BLaER1 treated with 17β-estradiol and CSF1 and Interleukin-3, amounts not matched to agents 10 nM and 100 nM (cell line): ENCODE data around the gene DYNLT5.
"Not testable (repeated sequence)": the region's sequence is repeated elsewhere in the genome, so short reads cannot be mapped to it uniquely, and the experiment has no call there.

Experiments
- H3K27ac ChIP-seq, 11 experiments: shearing (Covaris generic); formaldehyde crosslinking; 2 replicates each; pipeline ENCODE4 v1.8.1; 2022
- H3K27me3 ChIP-seq, 11 experiments: shearing (Covaris generic); formaldehyde crosslinking; 2 replicates each; pipeline ENCODE4 v1.8.1; 2022
- H3K36me3 ChIP-seq, 11 experiments: shearing (Covaris generic); formaldehyde crosslinking; 2 replicates each; pipeline ENCODE4 v1.8.1; 2022
- H3K4me1 ChIP-seq, 10 experiments: shearing (Covaris generic); formaldehyde crosslinking; 2 replicates each; pipeline ENCODE4 v1.8.1; 2022
- H3K4me2 ChIP-seq, 11 experiments: shearing (Covaris generic); formaldehyde crosslinking; 2 replicates each; pipeline ENCODE4 v1.8.1; 2022
- H3K4me3 ChIP-seq, 10 experiments: shearing (Covaris generic); formaldehyde crosslinking; 2 replicates each; pipeline ENCODE4 v1.8.1; 2022
- H3K9ac ChIP-seq, 11 experiments: shearing (Covaris generic); formaldehyde crosslinking; 2 replicates each; pipeline ENCODE4 v1.8.1; 2022
- H3K9me3 ChIP-seq, 11 experiments: shearing (Covaris generic); formaldehyde crosslinking; replicated peaks in 1 of 11; 2 replicates each; pipeline ENCODE4 v1.8.1; 2022
- H4K20me1 ChIP-seq, 11 experiments: shearing (Covaris generic); formaldehyde crosslinking; 2 replicates each; pipeline ENCODE4 v1.8.1; 2022
- Cebpa-rat ChIP-seq, 11 experiments: shearing (Covaris generic); IDR thresholded peaks; 2 replicates each; pipeline ENCODE4 v1.8.1; 2022

The DYNLT5 gene

GRCh38 chr1:66791621-66792610 is 39.7 kb downstream of the DYNLT5 start:
- no peaks in the 10 kb centered on the region for H3K36me3 ChIP-seq
- no peak for TF ChIP-seq Cebpa-rat (IDR thresholded peaks at IDR 0.05)
- peaks cover 0 to 6% (median 0%) of the 10 kb centered on the region in 11 experiments; a peak in 3 of 22 replicates for H3K9me3 ChIP-seq
- H3K27ac ChIP-seq, result no peak overlapping the region
- H3K4me3 ChIP-seq, result no peak overlapping the region
- H3K4me2 ChIP-seq, result no peak overlapping the region
- no peak overlapping the region for H3K9ac ChIP-seq
- no peaks in the 10 kb centered on the region for H4K20me1 ChIP-seq
- H3K27me3 ChIP-seq, result no peaks in the 10 kb centered on the region
- peaks cover 0 to 16% (median 8%) of the 10 kb centered on the region in 10 experiments; a peak in 9 of 20 replicates for H3K4me1 ChIP-seq

- H3K4me3 ChIP-seq, H3K9me3 ChIP-seq, H3K27ac ChIP-seq, H3K4me1 ChIP-seq, H3K36me3 ChIP-seq, H4K20me1 ChIP-seq, H3K27me3 ChIP-seq, H3K4me2 ChIP-seq, H3K9ac ChIP-seq: not testable (repeated sequence)
Observed at GRCh38 chr1:66795839-66796238, 43.6 kb downstream of the DYNLT5 start.

DNA sequence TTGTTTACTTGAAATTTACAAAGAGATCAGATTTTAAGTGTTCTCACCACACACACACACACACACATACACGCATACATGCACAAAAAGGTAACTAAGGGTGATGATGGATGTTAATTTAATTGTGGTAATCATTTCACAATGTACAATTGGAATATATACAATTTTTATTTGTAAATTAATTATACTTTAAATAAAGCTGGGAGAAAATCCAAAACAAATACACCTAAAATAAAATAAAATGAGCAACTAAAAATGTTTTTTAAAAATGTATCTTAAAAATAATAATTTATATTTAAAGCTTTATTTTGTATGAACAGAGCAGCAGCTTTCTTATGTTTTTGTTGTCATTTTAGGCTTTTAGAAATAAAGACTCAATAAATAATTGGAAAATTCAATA is 57.0 kb downstream of the DYNLT5 start:
- Histone ChIP-seq H3K36me3 (no peaks in the 10 kb centered on the region), H3K9me3 (no peaks in the 10 kb centered on the region), H3K4me1 (no peaks in the 10 kb centered on the region), H3K4me2 (no peak overlapping the region), H3K9ac (no peak overlapping the region), H3K27ac (no peak overlapping the region), H4K20me1 (no peaks in the 10 kb centered on the region), H3K4me3 (no peak overlapping the region), H3K27me3 (no peaks in the 10 kb centered on the region)
- no peak for TF ChIP-seq Cebpa-rat (IDR thresholded peaks at IDR 0.05)

DNA sequence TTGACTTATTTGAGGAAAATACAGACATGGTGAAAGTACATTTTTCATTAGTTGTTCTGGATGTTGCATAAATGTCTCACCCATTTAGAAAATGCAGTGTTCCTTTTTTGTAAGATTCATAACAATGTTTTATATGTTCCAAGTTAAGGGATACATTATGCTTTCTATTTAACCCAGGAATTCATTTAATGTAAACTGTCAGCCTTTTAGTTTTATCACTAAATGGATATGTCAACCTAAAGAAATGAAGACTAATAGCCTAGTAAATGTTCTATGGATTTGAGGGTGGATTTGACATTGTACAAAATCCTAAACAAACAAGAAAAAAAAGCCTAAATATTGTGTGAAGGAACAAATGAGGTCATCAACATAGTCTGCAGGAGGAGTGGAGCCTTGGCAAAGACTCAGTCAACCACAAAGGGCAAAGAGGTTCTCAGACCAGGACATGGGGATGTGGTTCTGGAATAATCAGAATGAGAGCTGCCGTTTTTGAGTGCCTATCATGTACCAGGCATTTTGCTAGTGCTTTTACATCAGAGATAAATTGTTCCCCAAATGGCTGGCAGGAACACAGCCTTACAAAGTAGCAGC is 57.6 kb downstream of the DYNLT5 start:
- Histone ChIP-seq H3K27me3 (no peaks in the 10 kb centered on the region), H3K9ac (no peak overlapping the region), H3K9me3 (no peaks in the 10 kb centered on the region), H3K36me3 (no peaks in the 10 kb centered on the region), H3K4me2 (no peak overlapping the region), H4K20me1 (no peaks in the 10 kb centered on the region), H3K4me1 (no peaks in the 10 kb centered on the region), H3K27ac (no peak overlapping the region), H3K4me3 (no peak overlapping the region)
- no peak for TF ChIP-seq Cebpa-rat (IDR thresholded peaks at IDR 0.05)

DNA sequence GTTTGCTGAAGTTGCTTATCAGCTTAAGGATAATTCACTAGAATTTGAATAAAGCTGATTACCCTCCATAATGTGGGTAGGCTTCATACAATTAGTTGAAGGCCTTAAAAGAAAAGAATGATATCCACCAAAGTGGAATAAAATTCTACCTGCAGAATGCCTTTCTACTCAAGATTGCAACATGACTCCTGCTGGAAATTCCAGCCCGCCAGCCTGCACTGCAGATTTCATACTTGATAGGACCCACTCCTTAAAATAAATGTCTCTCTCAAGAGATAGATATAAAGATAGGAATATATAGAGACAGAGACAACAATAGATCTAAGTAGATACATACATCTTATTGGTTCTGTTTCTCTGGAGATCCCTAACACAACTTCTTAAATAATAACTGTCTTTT is 72.5 kb downstream of the DYNLT5 start:
- no peak overlapping the region for H3K4me2 ChIP-seq
- H4K20me1 ChIP-seq, result no peaks in the 10 kb centered on the region
- H3K4me1 ChIP-seq, result no peaks in the 10 kb centered on the region
- H3K27me3 ChIP-seq, result no peaks in the 10 kb centered on the region
- no peak for TF ChIP-seq Cebpa-rat (IDR thresholded peaks at IDR 0.05)
- H3K36me3 ChIP-seq, result 0 out of 22 replicates have a peak, but pooled peaks cover 0 to 4% (median 0%) of the 10 kb centered on the region in 11 experiments
- no peak overlapping the region for H3K9ac ChIP-seq
- no peak overlapping the region for H3K4me3 ChIP-seq
- H3K9me3 ChIP-seq, result peaks cover 0 to 11% (median 0%) of the 10 kb centered on the region in 11 experiments; a peak in 7 of 22 replicates
- H3K27ac ChIP-seq, result no peak overlapping the region
